GM12891 (cell line): ENCODE measurements around the gene GPR42.
"Not testable (repeated sequence)": the region's sequence is repeated elsewhere in the genome, so short reads cannot be mapped to it uniquely, and the experiment has no call there.

Experiments used
- DNase-seq: peaks from one replicate; pipeline ENCODE4 v3.0.0; 2011; ENCODE audit warnings: low spot score; ENCODE audit not compliant: insufficient read length
- FAIRE-seq: peaks from 2 replicates; lab custom pipeline; 2011; peaks lifted over from hg19 to GRCh38; lab: Jason Lieb, UNC
- PAX5 ChIP-seq: IDR thresholded peaks from 2 replicates; pipeline ENCODE4 v1.6.1; 2011; ENCODE audit warnings: low read length, moderate library complexity, mild to moderate bottlenecking; ENCODE audit not compliant: insufficient read depth, severe bottlenecking
- POLR2A ChIP-seq: IDR thresholded peaks from 2 replicates; pipeline ENCODE4 v1.6.1; 2011; ENCODE audit warnings: low read depth, low read length, control low read depth
- POLR2AphosphoS5 ChIP-seq: IDR thresholded peaks from 2 replicates; pipeline ENCODE4 v1.6.1; 2011; ENCODE audit warnings: low read depth, low read length, control low read depth
- POU2F2 ChIP-seq: IDR thresholded peaks from 2 replicates; pipeline ENCODE4 v1.6.1; 2011; ENCODE audit warnings: low read depth, mild to moderate bottlenecking, control low read depth, low read length, moderate library complexity
- SPI1 ChIP-seq: IDR thresholded peaks from 2 replicates; pipeline ENCODE4 v1.6.1; 2011; ENCODE audit warnings: low read depth, low read length, control low read depth
- TAF1 ChIP-seq: IDR thresholded peaks from 2 replicates; pipeline ENCODE4 v1.6.1; 2011; ENCODE audit warnings: low read depth, low read length, control low read depth

GPR42 gene

DNA sequence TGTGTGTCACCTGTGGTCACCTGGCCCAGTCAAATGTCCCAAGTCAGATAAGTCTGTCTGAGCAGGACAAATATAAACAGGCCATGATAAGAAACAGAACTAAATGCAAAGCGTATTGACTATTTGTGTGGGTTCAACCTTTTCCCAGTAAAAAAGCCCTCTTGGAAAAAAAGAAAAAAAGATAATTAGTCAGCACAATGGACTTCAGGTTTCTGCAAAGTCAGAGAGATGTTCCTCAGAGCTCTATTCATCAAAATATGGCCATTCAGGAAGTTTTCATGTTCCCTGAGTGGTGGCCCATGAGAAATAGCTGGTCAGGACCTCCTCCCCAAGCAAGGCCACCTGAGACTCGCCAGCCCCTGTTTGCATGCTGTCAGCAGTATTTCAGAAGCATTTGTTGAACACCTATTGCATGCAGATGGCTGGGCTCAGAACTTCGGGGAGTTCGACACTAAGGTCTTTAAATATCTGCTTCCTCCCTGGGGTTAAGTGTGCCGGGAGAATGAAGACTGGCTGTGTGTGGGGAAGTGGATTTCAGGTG is 9.9 kb upstream of the GPR42 start:
- FAIRE-seq (no peak), DNase-seq (no peak)
- no peak for TF ChIP-seq SPI1
- TF ChIP-seq POLR2AphosphoS5: no peak
- no peak for TF ChIP-seq POLR2A
- TF ChIP-seq PAX5: no peak
- no peak for TF ChIP-seq TAF1
- TF ChIP-seq POU2F2: no peak

DNA sequence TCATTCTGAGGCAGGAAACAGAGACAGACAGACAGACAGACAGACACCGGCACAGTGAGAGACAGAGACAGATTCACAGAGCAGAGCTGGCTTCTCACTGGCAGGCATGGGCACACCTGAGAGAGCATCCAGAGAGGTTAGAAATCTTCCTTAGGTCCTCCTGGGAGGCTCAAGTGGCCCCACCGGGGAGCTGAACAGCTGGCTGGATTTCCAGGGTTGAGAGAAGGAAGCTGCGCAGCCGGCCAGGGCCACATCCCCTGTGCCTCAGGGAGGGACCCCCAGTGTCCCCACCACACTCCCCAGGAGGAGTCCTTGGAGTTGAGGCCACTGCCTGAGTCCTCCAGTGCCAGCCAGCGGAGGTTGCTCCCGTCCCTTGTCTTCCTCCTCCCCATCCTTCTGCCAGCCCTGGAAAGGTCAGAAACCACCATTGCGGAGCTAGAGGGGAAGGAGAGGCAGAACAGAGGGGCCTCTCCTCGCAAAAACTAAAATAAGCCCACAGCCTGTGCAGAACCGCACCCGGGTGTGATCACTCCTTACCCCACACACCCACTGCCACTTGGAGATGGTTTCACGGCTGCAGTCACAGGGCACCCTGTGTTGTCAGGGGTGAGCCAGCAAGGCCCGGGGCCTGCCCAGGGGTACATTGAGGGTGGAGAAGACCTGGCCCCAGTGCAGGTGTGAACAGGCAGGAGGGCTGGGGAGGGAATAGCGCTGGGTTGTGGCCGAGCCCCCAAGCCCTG is 8.4 kb upstream of the GPR42 start:
- peak; percentile 26 for FAIRE-seq

DNA sequence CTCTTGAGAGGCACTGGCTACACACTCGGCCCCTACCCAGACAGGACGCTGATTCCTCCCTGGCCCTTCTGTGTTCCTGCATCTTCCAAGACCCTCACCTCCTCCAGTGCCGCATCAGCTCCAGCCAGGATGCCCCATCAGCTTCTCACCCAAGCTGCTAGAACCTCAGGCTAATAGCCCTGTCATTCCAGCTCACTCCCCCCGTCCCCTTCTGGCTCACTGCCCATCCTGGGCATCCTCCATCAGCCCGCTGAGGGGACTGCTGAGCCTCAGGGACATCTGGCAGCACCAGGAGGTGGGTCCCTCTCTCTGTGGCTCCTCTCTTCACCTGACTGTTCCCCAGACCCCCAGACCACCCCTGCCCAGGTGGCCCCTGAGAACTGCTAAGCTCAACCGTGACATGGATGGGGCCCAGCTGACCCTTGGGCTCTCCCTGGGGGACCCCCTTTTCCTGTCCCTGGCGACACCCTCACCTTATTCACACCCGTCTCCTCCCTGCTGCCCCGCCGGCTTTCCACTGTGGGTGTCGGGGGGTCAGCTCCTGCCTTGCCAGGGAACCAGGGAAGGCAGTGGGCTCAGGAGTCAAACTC is 7.8 kb upstream of the GPR42 start:
- no peak for FAIRE-seq
- DNase-seq: no peak
- TF ChIP-seq PAX5 (no peak), POLR2AphosphoS5 (no peak), POU2F2 (no peak), SPI1 (no peak), TAF1 (no peak), POLR2A (no peak)

More for the DNA sequence above, 8.4 kb upstream of the GPR42 start:
- no peak for TF ChIP-seq PAX5
- TF ChIP-seq POLR2A: no peak
- no peak for TF ChIP-seq POLR2AphosphoS5
- no peak for TF ChIP-seq SPI1
- TF ChIP-seq POU2F2: no peak
- no peak for TF ChIP-seq TAF1
- no peak for DNase-seq

DNA sequence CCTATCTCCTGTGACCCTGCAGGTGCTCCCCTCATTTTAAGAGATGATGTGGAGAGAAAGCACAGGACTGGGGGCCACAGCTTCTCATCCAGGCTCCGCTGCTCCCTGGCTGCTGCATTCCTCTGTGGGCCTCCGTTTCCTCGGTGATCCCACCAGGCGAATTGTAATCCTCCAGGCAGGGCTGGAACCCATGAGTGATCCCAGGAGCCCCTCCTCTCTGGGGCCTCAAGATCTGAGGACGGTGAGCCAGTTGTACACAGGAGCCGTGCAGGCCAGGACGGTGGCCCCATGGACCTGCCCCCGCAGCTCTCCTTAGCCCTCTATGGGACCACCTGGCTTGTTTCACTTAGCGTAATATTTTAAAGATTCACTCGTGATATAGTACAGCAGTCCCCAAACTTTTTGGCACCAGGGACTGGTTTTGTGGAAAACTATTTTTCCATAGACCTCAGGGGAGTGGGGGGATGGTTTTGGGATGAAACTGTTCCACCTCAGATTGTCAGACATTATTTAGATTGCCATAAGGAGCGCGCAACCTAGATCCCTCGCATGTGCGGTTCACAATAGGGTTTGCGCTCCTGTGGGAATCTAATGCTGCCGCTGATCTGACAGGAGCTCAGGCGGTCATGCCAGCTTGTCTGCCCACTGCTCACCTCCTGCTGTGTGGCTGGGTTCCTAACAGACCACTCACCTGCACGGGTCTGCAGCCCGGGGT is 7.0 kb upstream of the GPR42 start:
- FAIRE-seq: no peak
- no peak for TF ChIP-seq TAF1
- no peak for TF ChIP-seq POU2F2
- TF ChIP-seq POLR2A: no peak
- no peak for TF ChIP-seq POLR2AphosphoS5
- no peak for TF ChIP-seq SPI1
- no peak for TF ChIP-seq PAX5

DNA sequence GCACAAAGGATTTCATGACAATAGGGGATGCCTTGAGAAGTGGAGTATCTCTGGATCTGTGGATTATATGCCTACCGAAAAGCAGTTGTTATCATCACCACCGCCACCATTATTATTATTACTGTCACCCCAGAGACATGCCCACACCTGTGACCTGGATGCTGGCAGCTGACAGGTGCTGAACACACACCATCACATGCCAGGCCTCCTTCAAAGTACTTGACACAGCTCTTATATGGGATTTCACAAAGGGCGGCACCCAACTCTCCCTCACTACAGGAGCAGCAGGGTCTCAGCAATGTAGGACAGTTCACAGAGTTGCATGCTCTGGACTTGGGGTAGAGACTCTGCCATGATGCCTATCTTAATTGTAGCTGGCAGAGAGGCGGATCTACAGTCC is 5.6 kb upstream of the GPR42 start:
- no peak for FAIRE-seq

More for the DNA sequence above, 7.0 kb upstream of the GPR42 start:
- DNase-seq: no peak

DNA sequence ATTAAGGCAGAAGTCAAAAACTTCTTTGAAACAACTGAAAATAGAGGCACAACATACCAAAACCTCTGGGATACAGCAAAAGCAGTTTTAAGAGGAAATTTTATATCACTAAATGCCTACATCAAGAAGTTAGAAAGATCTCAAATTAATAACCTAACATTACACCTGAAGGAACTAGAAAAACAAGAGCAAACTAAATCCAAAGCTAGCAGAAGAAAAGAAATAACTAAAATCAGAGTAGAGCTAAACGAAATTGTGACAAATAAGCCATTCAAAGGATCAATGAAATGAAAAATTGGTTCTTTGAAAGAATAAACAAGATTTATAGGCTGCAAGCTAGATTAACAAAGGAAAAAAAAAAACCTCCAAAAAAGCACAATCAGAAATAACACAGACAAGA is 2.5 kb upstream of the GPR42 start:
- FAIRE-seq: no peak
- TF ChIP-seq TAF1: no peak
- no peak for DNase-seq

More for the DNA sequence above, 5.6 kb upstream of the GPR42 start:
- TF ChIP-seq SPI1: no peak
- TF ChIP-seq POU2F2: no peak
- no peak for TF ChIP-seq POLR2A
- TF ChIP-seq POLR2AphosphoS5: no peak
- no peak for DNase-seq

DNA sequence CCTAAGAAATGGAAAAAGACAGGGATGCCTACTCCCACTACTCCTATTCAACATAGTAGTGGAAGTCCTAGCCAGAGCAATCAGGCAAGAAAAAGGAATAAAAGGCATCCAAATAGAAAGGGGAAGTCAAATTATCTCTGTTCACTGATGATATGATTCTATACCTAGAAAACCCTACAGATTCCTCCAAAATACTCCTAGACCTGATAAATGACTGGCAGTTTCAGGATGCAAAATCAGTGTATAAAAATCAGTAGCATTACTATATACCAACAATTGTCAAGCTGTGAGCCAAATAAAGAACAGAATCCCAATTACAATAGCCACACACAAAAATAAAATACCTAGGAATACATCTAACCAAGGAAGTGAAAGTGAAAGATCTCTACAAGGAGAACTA is 1.3 kb upstream of the GPR42 start:
- peak; percentile 5; the same call in 1 of the 2 replicates for TF ChIP-seq SPI1
- no peak for TF ChIP-seq POLR2AphosphoS5
- no peak for TF ChIP-seq PAX5
- FAIRE-seq (no peak), DNase-seq (no peak)

DNA sequence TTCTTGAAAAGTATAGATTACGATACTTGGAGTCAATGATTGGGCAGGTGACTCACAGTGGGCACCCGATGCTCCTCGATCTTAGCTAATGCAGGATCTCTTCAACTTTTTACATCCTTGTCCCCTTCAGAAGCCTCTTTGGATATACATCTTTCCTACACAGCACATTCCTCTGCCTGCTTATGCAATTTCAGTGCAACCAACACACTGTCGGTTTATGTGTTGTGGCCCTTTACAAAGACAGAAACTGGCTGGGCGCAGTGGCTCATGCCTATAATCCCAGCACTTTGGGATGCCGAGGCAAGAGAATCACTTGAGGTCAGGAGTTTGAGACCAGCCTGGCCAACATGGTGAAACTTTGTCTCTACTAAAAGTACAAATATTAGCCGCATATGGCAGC is 2.6 kb downstream of the GPR42 start:
- no peak for DNase-seq
- no peak for TF ChIP-seq SPI1
- TF ChIP-seq POLR2AphosphoS5: no peak
- no peak for TF ChIP-seq PAX5
- no peak for TF ChIP-seq POLR2A
- no peak for TF ChIP-seq POU2F2
- no peak for TF ChIP-seq TAF1
- FAIRE-seq: no peak

DNA sequence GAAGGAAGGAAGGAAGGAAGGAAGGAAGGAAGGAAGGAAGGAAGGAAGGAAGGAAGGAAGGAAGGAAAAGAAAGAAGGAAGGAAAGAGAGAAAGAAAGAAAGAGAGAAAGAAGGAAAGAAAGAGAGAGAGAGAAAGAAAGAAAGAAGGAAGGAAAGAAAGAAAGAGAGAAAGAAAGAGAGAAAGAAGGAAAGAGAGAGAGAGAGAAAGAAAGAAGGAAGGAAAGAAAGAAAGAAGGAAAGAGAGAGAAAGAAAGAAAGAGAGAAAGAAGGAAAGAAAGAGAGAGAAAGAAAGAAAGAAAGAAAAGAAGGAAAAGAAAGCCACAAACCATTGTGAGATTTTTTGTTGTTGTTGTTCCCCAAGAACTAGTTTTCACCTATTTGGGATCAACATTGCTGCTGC is 3.2 kb downstream of the GPR42 start:
- DNase-seq, FAIRE-seq: not testable (repeated sequence)

DNA sequence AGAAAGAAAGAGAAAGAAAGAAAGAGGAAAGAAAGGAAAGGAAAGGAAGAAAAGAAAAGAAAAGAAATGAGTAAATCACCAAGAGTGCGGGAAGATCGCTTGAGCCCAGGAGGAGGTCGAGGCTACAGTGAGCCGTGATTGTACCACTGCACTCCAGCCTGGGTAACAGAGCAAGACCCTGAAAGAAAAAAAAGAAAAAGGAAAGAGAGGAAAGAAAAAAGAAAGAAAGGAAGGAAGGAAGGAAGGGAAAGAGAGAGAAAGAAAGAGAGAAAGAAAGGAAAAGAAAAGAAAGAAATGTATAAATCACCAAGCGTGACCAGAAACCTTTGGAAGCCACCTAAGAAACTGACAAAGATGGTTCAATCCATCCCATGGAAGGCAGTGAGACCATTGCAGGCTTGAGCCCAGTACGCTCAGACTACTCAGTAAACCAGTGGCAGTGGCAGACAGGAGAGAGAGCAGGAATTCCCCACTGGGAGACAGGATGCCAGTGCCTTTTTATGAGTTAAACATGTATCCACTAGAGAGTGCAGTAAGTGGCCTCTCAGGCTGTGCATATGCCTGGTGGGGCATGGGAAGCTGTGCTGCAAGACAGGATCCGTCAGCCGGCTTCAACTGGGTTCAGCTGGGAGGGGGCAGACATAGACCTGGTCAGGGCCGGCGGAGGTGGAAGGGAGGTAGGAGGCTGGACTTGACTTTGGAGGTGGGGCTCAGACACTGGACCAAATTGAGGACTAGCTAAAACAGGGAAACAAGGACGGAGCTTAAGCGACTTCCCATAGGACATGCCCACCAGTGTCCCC is 4.8 kb downstream of the GPR42 start:
- FAIRE-seq (no peak), DNase-seq (no peak)
- TF ChIP-seq PAX5 (peak; percentile 52), POLR2AphosphoS5 (no peak)
